Erythroblast (primary cell): ENCODE data around the gene PRKAB2.

Source experiments
- DNase-seq, 2 experiments: peaks; one replicate each; lab custom pipeline; 2025; lab: John Stamatoyannopoulos, UW
- GATA1 ChIP-seq: IDR thresholded peaks from 2 replicates; pipeline ENCODE4 v1.6.1; 2011; ENCODE audit warnings: low read depth, mild to moderate bottlenecking, control low read depth, low read length, moderate library complexity
- POLR2A ChIP-seq: IDR thresholded peaks from 2 replicates; pipeline ENCODE4 v1.6.1; 2011; ENCODE audit warnings: mild to moderate bottlenecking, low read length

Gene PRKAB2, protein sequence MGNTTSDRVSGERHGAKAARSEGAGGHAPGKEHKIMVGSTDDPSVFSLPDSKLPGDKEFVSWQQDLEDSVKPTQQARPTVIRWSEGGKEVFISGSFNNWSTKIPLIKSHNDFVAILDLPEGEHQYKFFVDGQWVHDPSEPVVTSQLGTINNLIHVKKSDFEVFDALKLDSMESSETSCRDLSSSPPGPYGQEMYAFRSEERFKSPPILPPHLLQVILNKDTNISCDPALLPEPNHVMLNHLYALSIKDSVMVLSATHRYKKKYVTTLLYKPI

DNA sequence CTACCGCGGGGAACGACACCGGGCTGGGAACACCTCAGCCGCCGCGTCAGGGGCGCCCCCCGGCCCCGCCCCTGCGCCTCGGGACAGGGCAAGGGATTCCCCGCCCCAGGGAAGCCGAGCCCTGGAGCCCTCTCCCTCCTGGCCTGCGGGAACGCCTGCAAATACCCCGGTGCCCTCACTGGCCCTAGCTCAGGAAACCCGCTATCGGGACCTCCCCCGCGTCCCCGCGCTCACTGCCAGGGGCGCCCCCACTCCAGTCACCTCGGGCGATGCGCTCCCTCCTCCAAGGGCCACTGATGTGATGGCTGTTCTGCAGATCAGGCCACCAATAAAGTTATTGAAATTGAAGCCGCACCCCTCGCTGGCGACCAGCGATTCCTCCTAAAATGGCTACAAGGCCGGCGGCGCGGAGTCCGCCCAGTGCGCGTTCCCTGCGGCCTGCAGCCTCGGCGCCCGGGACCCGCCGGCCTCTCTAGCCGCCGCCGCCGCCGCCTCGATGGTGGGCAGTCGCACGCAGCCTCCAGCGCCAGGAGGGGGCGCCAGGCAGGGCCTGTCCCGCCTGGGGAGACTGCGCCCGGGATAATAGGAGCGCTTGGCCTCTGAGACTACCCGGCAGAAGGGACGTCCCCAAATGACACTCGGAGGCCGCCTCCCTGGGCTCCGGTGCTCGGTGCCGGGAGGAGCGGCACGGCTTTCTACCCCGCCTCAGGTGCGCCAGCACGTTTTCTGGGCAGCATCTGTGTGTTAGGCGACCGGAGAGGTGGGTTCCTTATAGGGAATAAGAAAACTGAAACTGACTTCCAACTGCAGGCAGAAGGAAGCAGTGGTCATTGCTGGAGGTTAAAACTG is at the start of gene PRKAB2:
Gene PRKAB2 (minus strand): TSS at position 303 of the 849 bp plus-strand sequence. CDS start 326 bp downstream, outside the sequence.
- TF ChIP-seq GATA1 (no peak), POLR2A (peak; percentile 76)
- peak; percentile 97 to 98 for DNase-seq

DNA sequence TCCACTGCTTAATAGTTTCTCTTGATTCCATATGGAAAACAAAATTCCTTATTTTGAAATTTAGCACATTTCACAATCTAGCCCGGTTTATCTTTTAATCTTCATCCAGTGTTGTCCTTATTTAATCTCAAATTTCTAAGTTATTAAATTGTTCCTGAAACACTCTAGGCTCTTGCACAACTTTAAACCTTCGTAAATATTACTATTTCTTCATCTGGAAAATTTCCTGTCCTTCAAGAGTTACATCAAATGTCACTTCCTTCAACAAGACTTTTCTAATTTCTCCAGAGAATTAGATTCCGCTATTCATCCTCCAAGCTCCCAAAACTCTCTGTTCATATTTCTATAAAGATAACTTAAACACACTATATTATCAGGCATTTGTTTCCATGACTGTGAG is 46.3 kb upstream of the PRKAB2 start:
- DNase-seq: no peak
- no peak for TF ChIP-seq GATA1
- no peak for TF ChIP-seq POLR2A

GRCh38 chr1:147217141-147217540 is 44.9 kb upstream of the PRKAB2 start:
- TF ChIP-seq POLR2A (no peak), GATA1 (no peak)
- DNase-seq: no peak

GRCh38 chr1:147216124-147216523 is 43.9 kb upstream of the PRKAB2 start:
- TF ChIP-seq GATA1: no peak
- TF ChIP-seq POLR2A: no peak
- DNase-seq: no peak

- no peak for DNase-seq
- TF ChIP-seq POLR2A (no peak), GATA1 (no peak)
These were observed 43.3 kb upstream of the PRKAB2 start for GRCh38 chr1:147215540-147215916.

- peak; percentile 40 to 54 for DNase-seq
- TF ChIP-seq GATA1 (no peak), POLR2A (no peak)
These were observed 42.7 kb upstream of the PRKAB2 start for GRCh38 chr1:147214842-147215539.

- no peak for TF ChIP-seq POLR2A
- no peak for TF ChIP-seq GATA1
- DNase-seq: no peak
These were observed 42.1 kb upstream of the PRKAB2 start for GRCh38 chr1:147214325-147214724.

DNA sequence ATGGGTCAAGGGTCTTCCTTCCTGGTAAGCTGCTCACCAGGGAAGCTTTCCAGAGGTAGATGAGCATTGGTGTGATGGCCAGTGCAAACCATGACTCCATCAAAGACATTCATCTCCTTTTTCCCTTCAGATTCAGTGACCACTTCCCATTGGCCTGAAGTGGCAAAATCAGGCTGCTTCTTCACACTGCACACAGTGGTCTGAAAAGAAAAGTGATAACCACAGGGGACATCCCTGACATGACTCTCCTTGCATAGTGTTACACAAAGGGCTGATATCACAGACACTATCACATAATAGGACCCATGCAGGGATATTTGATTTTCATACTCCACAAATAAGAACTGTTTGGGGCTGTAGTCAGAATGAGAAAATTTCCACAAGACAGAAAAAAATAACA is 41.0 kb upstream of the PRKAB2 start:
- TF ChIP-seq POLR2A: no peak
- TF ChIP-seq GATA1: no peak

GRCh38 chr1:147211577-147211976 is 39.3 kb upstream of the PRKAB2 start:
- TF ChIP-seq POLR2A: no peak
- no peak for TF ChIP-seq GATA1
- no peak for DNase-seq

More for the DNA sequence above, 41.0 kb upstream of the PRKAB2 start:
- DNase-seq: no peak

GRCh38 chr1:147210987-147211386 is 38.7 kb upstream of the PRKAB2 start:
- TF ChIP-seq POLR2A (no peak), GATA1 (no peak)
- no peak for DNase-seq

- DNase-seq: no peak
- no peak for TF ChIP-seq GATA1
- TF ChIP-seq POLR2A: no peak
These were observed 37.9 kb upstream of the PRKAB2 start for GRCh38 chr1:147209825-147210821.

- TF ChIP-seq GATA1 (no peak), POLR2A (no peak)
- no peak for DNase-seq
These were observed 36.3 kb upstream of the PRKAB2 start for GRCh38 chr1:147208619-147209018.
